GM18517 (cell line): ENCODE results near the gene SLC29A2.

ENCODE experiments used
- ATAC-seq: cut with Tn5 transposase; IDR thresholded peaks from one replicate; pipeline ENCODE4 v1.9.1; 2021; ENCODE audit warnings: mild to moderate bottlenecking, moderate library complexity; ENCODE audit not compliant: unreplicated experiment

Gene SLC29A2

DNA sequence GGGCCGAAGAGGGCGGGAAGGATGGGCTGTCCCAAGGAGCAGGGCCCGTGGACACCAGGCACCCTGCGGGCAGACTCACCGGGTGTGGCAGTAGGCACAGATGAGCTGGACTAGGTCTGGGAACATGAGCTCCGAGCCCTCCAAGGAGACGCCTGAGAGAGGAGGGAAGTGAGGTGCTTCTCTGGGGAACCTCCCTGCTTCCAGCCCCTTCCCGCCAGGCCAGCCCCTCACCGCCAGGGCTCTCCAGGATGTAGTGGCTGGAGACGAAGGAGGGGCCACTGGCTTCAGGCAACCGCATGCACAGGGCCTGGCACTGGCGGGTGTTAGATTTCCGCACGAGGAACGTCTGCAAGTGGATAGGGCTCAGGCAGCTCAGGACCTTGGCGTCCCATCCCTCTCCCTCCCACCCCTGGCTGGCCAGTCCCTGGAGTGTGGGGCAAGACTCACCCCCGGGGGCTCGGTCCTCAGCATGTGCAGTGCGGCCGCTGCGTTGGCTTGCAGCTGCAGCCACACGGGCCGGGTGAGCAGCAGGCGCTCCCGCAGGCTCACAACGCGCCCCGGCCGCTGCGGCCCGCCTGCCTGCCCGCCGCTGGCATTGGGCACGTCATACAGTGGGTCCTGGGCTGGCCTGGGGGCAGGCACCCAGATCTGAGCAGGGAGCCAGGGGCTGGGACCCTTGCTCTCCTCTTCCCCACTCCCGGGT lies 35.9 kb downstream of the SLC29A2 start:
- no peak for ATAC-seq

- no peak for ATAC-seq
These were observed 36.7 kb downstream of the SLC29A2 start for GRCh38 chr11:66334605-66335442.

- ATAC-seq: no peak
These were observed 37.5 kb downstream of the SLC29A2 start for GRCh38 chr11:66333896-66334604.

GRCh38 chr11:66333220-66333877 lies 38.2 kb downstream of the SLC29A2 start:
- ATAC-seq: no peak

DNA sequence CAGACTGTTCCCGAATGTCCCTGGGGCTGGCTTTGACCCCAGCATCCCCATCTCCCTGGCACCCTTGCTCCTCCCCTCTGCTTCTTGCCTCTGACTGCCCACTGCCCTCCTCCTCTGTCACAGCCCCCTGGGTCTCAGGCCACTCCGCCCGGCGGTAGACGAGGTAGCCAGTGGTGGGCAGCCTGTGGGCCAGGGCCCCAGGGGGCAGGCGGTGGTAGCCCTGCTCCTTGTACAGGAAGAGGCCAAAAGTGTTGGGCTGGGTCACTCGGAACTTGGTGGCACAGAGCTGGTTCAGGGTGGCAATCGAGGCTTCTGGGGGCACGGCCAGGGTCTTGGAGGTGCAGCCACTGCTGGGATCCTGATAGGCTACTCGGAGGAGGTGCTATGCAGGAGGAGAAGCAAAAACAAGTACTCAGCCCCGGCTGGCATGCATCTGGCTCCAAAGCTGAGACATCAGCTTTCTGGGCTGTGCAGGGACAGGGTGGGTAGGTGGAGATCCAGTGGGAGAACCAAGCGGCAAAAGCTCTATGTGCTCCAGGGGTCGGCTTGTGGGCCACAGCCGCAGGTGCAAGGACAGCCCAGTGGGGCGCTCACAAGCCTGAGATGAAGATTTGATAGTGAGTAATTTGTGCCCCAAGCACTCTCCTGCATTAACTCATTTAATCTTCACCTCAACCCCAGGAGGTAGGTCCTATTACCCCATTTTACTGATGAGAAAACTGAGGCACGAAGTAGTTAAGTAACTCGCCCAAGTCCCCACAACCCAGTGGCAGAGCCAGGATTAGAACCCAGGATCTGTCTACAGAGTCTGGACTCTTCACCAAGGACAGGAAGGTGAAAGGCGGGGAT lies 39.0 kb downstream of the SLC29A2 start:
- ATAC-seq: no peak

- no peak for ATAC-seq
These were observed 39.8 kb downstream of the SLC29A2 start for GRCh38 chr11:66331542-66332370.

DNA sequence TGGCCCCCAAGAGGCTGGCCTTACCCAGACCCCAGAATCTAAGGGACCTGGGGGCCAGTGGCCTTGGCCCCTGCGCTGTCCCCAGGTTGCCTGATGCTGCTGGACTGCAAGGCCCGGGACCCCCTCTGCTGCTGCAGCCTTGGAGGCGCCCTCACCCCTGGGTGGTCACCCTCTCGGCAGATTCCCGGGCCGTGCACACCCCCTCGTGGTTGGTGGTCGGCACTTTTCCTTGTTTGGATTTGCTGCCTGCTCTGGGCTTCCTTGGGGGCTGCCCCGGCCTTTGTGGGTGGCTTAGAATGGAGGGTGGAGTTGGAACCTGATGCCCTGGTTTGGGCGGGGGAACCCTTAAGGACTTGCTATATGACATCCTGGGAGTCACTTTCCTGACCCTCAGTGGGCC lies 40.6 kb downstream of the SLC29A2 start:
- ATAC-seq: no peak

GRCh38 chr11:66329165-66329673 lies 42.3 kb downstream of the SLC29A2 start:
- no peak for ATAC-seq

DNA sequence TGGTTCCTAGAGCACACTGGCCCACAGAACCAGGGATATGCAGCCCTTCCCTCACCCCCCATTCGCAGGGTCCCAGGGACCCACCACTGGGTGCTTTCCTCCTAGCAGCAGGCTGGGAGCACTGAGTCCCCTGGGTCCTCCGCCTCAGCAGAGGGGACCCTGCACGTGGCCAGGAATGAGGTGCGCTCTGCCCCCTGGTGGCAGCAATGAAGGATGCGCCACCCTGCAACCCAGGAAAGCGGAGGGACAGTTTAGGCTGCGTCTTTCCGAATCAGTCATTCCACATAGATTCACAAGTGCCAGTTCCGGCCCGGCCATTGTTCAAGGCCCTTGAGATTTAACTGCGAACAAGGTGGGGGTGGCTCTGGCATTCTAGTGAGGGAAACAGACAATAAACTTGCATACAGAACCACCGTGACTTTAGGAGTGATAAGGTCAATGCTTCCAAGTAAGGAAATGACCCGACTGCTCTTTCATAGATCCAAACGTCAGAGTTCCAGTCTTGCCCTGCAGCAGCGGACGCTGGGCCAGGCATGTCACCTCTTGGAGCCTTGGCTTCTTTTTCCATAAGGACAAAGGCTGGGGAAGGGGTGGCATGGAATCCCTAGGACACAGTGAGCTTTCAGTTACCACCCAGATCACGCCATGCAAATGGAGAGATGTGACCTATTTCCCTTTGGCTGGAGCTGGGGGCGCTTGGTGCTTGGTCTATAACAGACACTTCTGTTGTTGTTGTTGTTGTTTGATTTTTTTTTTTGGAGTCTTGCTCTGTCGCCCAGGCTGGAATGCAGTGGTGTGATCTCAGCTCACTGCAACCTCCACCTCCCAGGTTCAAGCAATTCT lies 43.0 kb downstream of the SLC29A2 start:
- no peak for ATAC-seq

DNA sequence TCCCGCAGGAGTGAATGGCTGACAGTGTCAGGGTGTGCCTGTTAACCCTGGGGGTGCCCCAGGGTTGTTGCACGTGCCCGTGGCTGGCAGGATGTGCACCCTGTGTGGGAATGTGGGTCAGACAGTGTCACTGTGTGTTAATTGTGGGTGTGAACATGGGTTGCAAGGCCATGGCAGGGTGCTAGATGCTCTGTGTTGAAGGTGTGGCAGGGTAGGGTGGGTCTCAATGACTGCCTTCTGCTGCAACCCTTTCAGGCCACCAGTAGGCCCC lies 43.6 kb downstream of the SLC29A2 start:
- no peak for ATAC-seq

GRCh38 chr11:66327171-66328030 lies 44.2 kb downstream of the SLC29A2 start:
- ATAC-seq: no peak

DNA sequence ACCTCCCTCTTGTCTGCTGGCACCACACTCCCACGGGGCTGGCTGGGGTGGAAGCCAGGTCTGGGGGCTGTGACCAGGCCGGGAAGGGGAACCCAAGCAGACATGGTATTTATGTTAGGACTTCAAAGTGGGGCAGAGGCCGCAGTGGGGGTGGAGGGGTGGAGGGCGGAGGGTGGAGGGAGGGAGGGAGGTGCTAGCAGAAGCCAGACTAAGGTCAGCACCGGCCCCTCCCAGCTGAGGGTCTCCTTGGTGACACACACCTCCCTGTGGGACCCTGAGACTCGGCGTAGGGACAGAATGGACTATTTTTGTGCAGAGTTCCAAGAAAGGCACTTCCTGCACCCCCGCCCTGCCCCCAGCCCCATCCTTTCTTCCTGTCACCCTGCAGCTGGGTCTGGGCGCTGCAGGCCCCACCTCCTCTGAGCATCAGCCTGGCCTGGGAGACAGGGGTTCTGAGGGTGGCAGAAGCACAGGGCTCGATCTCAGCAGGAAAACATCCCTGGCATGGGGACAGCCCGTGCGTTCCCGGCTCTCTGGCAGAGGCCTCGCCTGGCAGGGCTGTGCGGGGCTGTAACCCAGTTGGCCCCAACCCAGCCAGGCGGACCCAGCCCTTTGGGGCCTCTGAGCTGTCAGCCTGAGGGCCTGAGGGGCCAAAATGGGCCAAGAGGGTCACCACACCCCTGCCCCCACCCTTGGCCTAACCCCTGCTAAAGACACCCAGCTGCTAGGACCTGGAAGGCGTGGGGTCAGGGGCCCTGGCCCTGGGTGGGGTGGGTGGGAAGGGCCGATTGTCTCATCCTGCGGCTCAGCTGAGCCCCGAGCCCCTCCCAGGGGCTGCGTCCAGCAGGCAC lies 45.1 kb downstream of the SLC29A2 start:
- no peak for ATAC-seq

DNA sequence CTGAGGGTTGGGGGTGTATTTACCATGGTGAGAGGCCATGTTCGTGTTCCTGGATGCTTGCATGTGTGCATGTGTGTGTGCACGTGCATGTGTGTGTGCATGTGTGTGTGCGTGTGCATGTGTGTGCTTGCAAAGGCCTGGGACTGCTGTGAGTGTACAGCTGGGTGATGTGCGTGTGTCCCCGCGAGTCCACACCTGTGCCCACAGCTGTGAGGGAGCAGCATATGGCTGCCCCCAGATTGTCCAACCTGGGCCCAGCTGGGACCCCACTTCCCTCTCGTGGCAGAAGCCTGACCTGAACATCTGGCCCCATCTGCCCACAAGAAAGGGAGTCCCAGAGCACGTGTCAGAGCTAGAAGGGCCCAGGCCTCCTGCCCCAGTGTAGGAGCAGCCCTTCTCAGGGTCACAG lies 46.3 kb downstream of the SLC29A2 start:
- no peak for ATAC-seq

GRCh38 chr11:66324664-66325063 lies 46.9 kb downstream of the SLC29A2 start:
- ATAC-seq: no peak

DNA sequence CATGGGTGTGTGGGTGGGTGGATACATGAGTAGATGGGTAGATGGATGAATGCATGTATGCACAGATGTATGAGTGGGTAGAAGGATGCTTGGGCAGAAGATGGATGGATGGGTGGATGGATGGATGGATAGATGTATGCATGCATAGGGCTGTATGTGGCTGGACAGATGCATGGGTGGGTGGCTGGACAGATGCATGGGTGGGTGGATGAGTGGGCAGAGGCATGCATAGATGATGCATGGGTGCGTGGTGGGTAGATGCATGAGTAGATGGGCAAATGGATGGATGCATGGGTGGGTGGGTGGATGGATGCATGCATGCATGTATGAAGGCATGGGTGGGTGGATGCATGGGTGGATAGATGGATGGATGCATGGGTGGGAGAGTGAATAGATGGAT lies 47.9 kb downstream of the SLC29A2 start:
- no peak for ATAC-seq

DNA sequence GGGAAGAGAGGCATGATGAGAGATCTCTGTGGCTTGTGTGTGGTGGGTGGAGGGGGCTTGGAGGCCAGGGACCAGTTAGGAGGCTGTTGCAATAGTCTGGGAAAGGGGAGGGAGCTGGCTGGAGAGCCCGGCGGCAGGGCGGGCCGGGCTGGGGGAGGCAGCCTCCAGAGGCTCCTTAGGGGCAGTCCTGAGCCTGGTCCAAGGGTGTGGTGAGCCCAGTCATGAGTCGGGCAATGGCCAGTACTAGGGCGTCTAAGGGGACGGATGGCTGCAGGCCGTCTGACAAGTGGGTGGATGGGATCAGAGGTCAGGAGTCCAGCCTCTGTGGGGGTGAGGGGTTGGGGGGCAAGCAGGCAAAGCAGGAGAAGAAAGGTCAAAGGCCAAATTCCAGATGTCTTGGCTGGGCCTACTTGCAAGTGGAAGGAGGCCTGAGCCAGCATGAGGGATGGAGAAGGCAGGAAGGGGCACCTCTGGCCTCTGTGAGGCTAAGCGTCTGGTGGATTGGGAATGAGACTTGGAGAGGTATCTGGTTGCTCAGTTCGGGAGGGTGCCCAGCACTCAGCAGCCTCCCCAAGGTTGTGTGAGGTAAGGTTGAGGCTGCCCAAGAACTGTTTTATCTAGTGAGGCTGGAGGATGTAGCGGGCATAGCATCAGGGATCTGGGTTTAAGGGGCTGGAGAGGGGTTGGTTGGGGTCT lies 48.7 kb downstream of the SLC29A2 start:
- no peak for ATAC-seq
